Occipital lobe (tissue), 3 donors: ENCODE results near the gene NLE1. TPM values are rescaled to one million over a fixed set of nuclear protein-coding genes. Genes with fewer than 3 reads are reported as not detected.

ENCODE experiments used
- DNase-seq: peaks from one replicate; lab custom pipeline; 2025; lab: John Stamatoyannopoulos, UW
- small RNA-seq: library from RNA; depleted of rRNA; stranded (forward); fragments of <200 nt; gene quantifications from one replicate; pipeline ENCODE3, GENCODE V24; 2014
- total RNA-seq: library from RNA; depleted of rRNA; stranded (reverse); fragments of >200 nt; gene quantifications from one replicate; pipeline ENCODE4 v1.2.3, GENCODE V29; 2014

The NLE1 gene
- total RNA-seq, 1 donor from 2014 or later: 22.8 TPM

GRCh38 chr17:35087731-35088355 is 54.3 kb downstream of the NLE1 start:
- peak; percentile 43 for DNase-seq

DNA sequence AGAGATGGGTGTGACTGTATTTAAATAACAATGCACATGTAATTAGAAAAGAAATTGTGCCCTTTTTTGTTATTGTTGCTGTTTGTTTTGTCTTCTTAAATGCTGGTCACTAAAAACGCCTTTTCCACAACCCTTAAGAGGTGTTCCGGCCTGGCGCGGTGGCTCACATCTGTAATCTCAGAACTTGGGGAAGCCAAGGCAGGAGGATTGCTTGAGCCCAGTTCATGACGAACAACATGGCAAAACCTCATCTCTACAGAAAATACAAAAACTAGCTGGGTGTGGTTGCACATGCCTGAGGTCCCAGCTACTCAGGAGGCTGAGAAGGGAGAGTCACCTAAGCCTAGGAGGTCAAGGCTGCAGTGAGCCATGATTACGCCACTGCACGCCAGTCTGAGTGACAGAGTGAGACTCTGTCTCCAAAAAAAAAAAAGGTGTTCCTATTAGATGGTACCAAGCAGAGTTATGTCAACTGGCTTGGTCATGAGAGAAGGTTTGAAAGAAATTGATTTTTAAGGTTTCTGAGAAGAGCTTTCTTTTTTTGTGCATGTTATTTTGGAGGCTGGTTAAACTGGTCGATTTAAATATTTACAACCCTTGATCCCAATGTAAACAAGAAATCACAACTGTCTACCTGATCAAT is 55.1 kb downstream of the NLE1 start:
- no peak for DNase-seq

GRCh38 chr17:35086164-35086563 is 55.9 kb downstream of the NLE1 start:
- no peak for DNase-seq

GRCh38 chr17:35084987-35085386 is 57.1 kb downstream of the NLE1 start:
- DNase-seq: no peak

GRCh38 chr17:35083071-35083470 is 59.0 kb downstream of the NLE1 start:
- DNase-seq: no peak

- no peak for DNase-seq
Observed at GRCh38 chr17:35082073-35082657, 59.9 kb downstream of the NLE1 start.

DNA sequence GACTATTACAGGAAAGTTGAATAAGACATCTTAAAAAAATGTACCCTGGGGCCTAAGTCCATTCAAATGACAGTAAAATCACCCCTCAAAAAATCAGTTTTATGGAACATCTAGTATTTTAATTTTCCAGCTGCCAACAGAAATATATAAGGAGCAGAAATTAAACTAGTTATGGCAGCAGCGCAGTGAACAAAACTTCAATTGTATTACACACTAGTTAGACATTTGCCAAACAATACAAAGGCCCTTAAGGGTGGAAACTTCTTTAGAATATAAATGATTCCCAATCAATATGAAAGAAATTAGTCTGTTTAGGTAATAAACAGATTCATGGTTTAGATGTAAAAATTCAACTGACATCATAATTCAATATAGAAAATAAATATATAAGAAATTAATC is 60.5 kb downstream of the NLE1 start:
- DNase-seq: no peak

DNA sequence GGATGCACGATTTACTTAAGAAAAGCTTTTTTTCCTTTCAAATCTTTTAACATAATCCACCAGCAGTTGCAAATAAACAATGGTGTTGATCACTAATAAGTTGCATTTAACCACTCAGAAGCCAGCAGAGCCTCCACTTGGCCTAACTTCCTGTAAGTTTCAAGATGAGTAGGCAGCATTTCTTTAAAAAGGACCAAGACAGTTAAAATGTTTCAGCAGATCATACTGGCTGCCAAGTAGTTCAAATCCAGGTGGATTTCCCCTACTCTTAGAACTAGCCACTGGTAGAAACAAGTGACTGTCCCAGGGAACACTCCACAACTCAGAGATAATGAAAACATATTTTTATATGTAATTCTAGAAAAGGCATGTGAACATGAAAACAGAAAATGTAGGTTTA is 61.6 kb downstream of the NLE1 start:
- no peak for DNase-seq

GRCh38 chr17:35079547-35080423 is 62.3 kb downstream of the NLE1 start:
- DNase-seq: no peak

Small RNA genes lying within 50 kb of the gene (small RNA-seq; reads per million reads assigned to genes)
- not detected for gene RNU6-840P

Other genes starting within 250 kb of the NLE1 start
- 2.3 TPM for gene CCT6B, start 180.8 kb downstream of the NLE1 start, total RNA-seq
- gene ZNF830, start 180.8 kb downstream of the NLE1 start, total RNA-seq: 18.4 TPM
- gene LIG3, start 161.8 kb downstream of the NLE1 start, total RNA-seq: 20.6 TPM
- 7.8 TPM for gene RFFL, start 78.6 kb downstream of the NLE1 start, total RNA-seq
- gene RAD51D, start 22.4 kb downstream of the NLE1 start, total RNA-seq: 8.6 TPM
- not detected for gene FNDC8, start 20.7 kb downstream of the NLE1 start, total RNA-seq
- gene UNC45B, start 5.5 kb upstream of the NLE1 start, total RNA-seq: 0.31 TPM
- gene SLC35G3, start 52.1 kb upstream of the NLE1 start, total RNA-seq: not detected
- gene SLFN5, start 100.8 kb upstream of the NLE1 start, total RNA-seq: 4.4 TPM
- gene SLFN11, start 231.3 kb upstream of the NLE1 start, total RNA-seq: 3.3 TPM